A673 (cell line): ENCODE measurements around the gene TACR3. TPM values are rescaled to one million over a fixed set of nuclear protein-coding genes. Genes with fewer than 3 reads are reported as not detected.
A peak's percentile ranks its signal among the peaks of the same experiment; 100 is the strongest.

Source experiments
- BruUV-seq: library from RNA; stranded (reverse); fragments of 400-500 nt; replicated peaks from 2 replicates; lab custom pipeline; 2021; lab: Mats Ljungman, UMichigan
- CTCF ChIA-PET: fragments of 300-600 bp; sonication (Branson Sonifier 250); formaldehyde crosslinking; loops from one replicate; lab custom pipeline; 2022; ENCODE audit warnings: antibody characterized with exemption; lab: Charles Lee
- POLR2A ChIA-PET: fragments of 300-600 bp; sonication (Branson Sonifier 250); formaldehyde crosslinking; loops from one replicate; lab custom pipeline; 2022; ENCODE audit warnings: antibody characterized with exemption; ENCODE audit not compliant: low non-redundant PET; lab: Charles Lee
- DNase-seq: peaks from one replicate; pipeline ENCODE4 v3.0.0-alpha.2; 2015; ENCODE audit warnings: low spot score
- H3K27ac ChIP-seq: fragments of 200-600 bp; sonication (generic); 2 replicates; pipeline ENCODE4 v1.5.1; 2016; ENCODE audit warnings: mixed run types, low read depth, mild to moderate bottlenecking, mixed read lengths, antibody characterized with exemption, low read length; ENCODE audit not compliant: poor library complexity, severe bottlenecking
- H3K27me3 ChIP-seq: fragments of 200-600 bp; sonication (generic); replicated peaks from 2 replicates; pipeline ENCODE4 v1.6.1; 2017; ENCODE audit warnings: mixed run types, low read depth, mild to moderate bottlenecking, mixed read lengths, antibody characterized with exemption, low read length; ENCODE audit not compliant: insufficient read depth, poor library complexity
- H3K36me3 ChIP-seq: fragments of 200-600 bp; sonication (generic); 2 replicates; pipeline ENCODE4 v1.6.1; 2016; ENCODE audit warnings: mixed run types, mild to moderate bottlenecking, mixed read lengths, antibody characterized with exemption, low read length; ENCODE audit not compliant: insufficient read depth, poor library complexity, severe bottlenecking
- H3K4me1 ChIP-seq: fragments of 200-600 bp; sonication (generic); 2 replicates; pipeline ENCODE4 v1.6.1; 2017; ENCODE audit warnings: mixed run types, mild to moderate bottlenecking, mixed read lengths, antibody characterized with exemption, low read length; ENCODE audit not compliant: insufficient read depth, poor library complexity, severe bottlenecking
- H3K4me3 ChIP-seq: fragments of 200-600 bp; sonication (generic); 2 replicates; pipeline ENCODE4 v1.5.1; 2016; ENCODE audit warnings: low read depth, mixed run types, mild to moderate bottlenecking, mixed read lengths, low read length; ENCODE audit not compliant: poor library complexity, severe bottlenecking
- H3K9me3 ChIP-seq: fragments of 200-600 bp; sonication (generic); 2 replicates; pipeline ENCODE4 v1.6.1; 2016; ENCODE audit warnings: mixed run types, low read depth, mild to moderate bottlenecking, mixed read lengths, antibody characterized with exemption, low read length; ENCODE audit not compliant: poor library complexity, severe bottlenecking
- CTCF ChIP-seq: fragments of 300-800, 200-600 bp; sonication (generic); conservative IDR thresholded peaks from 2 replicates; pipeline ENCODE4 v1.5.1; 2017; ENCODE audit warnings: low read depth, mild to moderate bottlenecking, antibody characterized with exemption, low read length, moderate library complexity, mixed read lengths
- EZH2 ChIP-seq: fragments of 200-600 bp; sonication (generic); IDR thresholded peaks from 2 replicates; pipeline ENCODE4 v1.6.1; 2017; ENCODE audit warnings: borderline replicate concordance, low read depth, mild to moderate bottlenecking, mixed read lengths, antibody characterized with exemption, low read length; ENCODE audit not compliant: poor library complexity, severe bottlenecking
- intact Hi-C: fragments of 100-400 bp; cut with micrococcal nuclease; formaldehyde crosslinking; loops from one replicate; pipeline ENCODE4 v1.10.0; 2022; ENCODE audit not compliant: unreplicated experiment
- total RNA-seq: library from RNA; stranded (reverse); gene quantifications from 2 replicates; pipeline ENCODE4 v1.2.3, GENCODE V29; 2021

TACR3 gene
- total RNA-seq, 1 experiment from 2014 or later: not detected

GRCh38 chr4:103645991-103646390 is 73.8 kb downstream of the TACR3 start:
- no peaks in the 10 kb centered on the region for H3K4me1 ChIP-seq
- ChIA-PET POLR2A (no interaction called here), CTCF (no interaction called here)
- no peaks in the 10 kb centered on the region for H3K9me3 ChIP-seq
- H3K4me3 ChIP-seq: no peak overlapping the region
- H3K27me3 ChIP-seq: no peaks in the 10 kb centered on the region
- H3K27ac ChIP-seq: no peak overlapping the region
- no peaks in the 10 kb centered on the region for H3K36me3 ChIP-seq
- DNase-seq: no peak
- BruUV-seq: no TSS peak
- TF ChIP-seq CTCF (no peak), EZH2 (no peak)
- intact Hi-C loops: no loop called here

GRCh38 chr4:103634236-103634635 is 85.5 kb downstream of the TACR3 start:
- H3K36me3 ChIP-seq: no peaks in the 10 kb centered on the region
- no peak overlapping the region for H3K27ac ChIP-seq
- no peaks in the 10 kb centered on the region for H3K27me3 ChIP-seq
- intact Hi-C loops: loop anchor here (5.0 to 10.0 kb wide), 2 partner anchors 151 to 283 kb away; no protein-coding TSS in a partner anchor
- TF ChIP-seq EZH2: no peak
- TF ChIP-seq CTCF: peak; percentile 34
- H3K9me3 ChIP-seq: no peaks in the 10 kb centered on the region
- BruUV-seq: no TSS peak
- CTCF ChIA-PET: no interaction called here
- DNase-seq: peak; percentile 2
- no peaks in the 10 kb centered on the region for H3K4me1 ChIP-seq
- H3K4me3 ChIP-seq: no peak overlapping the region
- POLR2A ChIA-PET: no interaction called here

- Histone ChIP-seq H3K27me3 (peaks cover 6% of the 10 kb centered on the region), H3K4me3 (no peak overlapping the region), H3K9me3 (no peaks in the 10 kb centered on the region), H3K4me1 (no peaks in the 10 kb centered on the region), H3K27ac (no peak overlapping the region), H3K36me3 (no peaks in the 10 kb centered on the region)
- intact Hi-C loops: no loop called here
- TF ChIP-seq EZH2 (no peak), CTCF (no peak)
- no peak for DNase-seq
- ChIA-PET CTCF (no interaction called here), POLR2A (no interaction called here)
- no TSS peak for BruUV-seq
Measured at GRCh38 chr4:103626296-103626695, 93.5 kb downstream of the TACR3 start.
